Measurements from ENCODE around the gene CCDC6. TPM values are rescaled to one million over a fixed set of nuclear protein-coding genes. Genes with fewer than 3 reads are reported as not detected.

Gene CCDC6
- total RNA-seq, 8 experiments from 2014 or later = 10.6 to 94.0 (median 18.4) TPM

DNA sequence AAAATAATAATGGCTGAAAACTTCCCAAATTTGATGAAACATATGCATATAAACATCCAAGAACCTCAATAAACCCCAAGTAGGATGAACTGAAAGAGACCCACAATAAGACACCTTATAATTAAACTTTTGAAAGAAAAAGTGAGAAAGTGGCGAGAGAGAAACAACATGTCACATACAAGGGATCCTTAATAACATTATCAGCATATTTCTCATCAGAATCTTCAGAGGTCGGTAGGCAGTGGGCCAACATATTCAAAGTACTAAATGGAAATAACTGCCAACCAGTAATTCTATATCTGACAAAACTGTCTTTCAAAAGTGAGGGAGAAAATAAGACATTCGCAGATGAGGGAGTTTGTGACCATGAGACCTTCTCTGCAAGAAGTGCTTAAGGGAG is 16.6 kb upstream of the CCDC6 start:
- no peak for ATAC-seq (replicated peaks in 6 of 8)
- Histone ChIP-seq H3K4me1 (replicated peaks in 1 of 2) (no peaks in the 10 kb centered on the region), H3K27ac (no peak overlapping the region), H3K4me3 (no peak overlapping the region)
- in situ Hi-C loops (cut with MboI; ENCODE audit: low pct_unique_long_range_greater_than_20kb in 2 of 9, low sequenced_read_pairs in 9 of 9, unreplicated experiment in 9 of 9) = no loop called here
- 10 to 67% (median 43%) methylated on average over 2 to 3 of the region's 3 CpGs for WGBS, 10 experiments

DNA sequence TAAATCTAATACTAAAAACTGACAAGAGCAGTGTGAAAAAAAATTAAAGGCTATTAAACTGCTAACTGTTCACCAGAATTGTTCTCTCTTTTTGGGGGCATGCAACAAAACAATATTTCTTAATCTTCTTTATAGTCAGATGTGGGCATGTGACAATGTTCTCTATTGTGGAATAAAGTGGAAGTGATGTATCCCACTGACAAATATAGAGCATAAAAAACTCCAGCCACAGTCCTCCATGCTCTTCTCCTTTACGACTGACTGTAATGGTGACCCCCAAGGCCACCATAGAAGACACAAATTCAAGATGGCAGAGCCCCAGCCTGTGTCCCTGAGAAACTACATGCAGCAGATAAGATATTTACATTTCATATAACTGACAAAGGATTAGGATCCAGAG is 11.6 kb upstream of the CCDC6 start:
- Histone ChIP-seq H3K27ac (no peak overlapping the region), H3K4me1 (replicated peaks in 1 of 2) (no peaks in the 10 kb centered on the region), H3K4me3 (no peak overlapping the region)
- ATAC-seq (replicated peaks in 6 of 8) = no peak
- in situ Hi-C loops (cut with MboI; ENCODE audit: low pct_unique_long_range_greater_than_20kb in 2 of 9, low sequenced_read_pairs in 9 of 9, unreplicated experiment in 9 of 9) = no loop called here
- 0 to 100% (median 86%) methylated on average over 1 of the region's 1 CpG; no CpG with 5 or more reads in 3 of the 10 experiments for WGBS, 10 experiments

DNA sequence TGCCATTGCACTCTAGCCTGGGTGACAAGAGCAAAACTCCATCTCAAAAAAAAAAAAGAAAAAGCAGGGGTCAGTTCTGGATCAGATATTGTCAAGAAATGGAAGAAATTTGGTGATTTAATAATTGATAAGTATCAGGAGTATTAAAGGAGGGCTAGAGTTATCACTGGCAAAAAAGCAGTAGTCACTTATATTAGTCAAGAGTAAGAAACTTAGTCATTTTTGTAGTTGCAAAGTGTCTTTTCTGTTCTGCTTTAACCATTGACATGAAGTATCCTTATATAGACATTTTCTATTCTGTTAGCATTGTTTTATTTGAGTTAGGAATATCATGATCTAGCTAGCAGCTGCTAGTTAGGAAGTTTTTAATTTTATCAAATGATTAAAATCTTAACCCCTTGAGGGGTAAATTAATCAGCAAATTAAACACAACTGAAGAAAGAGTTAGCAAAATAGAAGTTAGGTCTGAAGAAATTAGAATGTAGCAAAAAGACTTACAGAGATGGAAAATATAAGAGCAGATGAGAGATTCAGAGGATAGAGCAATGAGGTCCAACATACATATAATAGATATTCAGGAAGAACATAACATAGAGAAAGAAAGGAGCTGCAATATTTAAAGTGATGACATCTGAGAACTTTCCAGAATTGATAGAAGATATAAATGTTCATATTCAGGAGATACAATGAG is 7.3 kb upstream of the CCDC6 start:
- no peak for ATAC-seq (replicated peaks in 6 of 8)
- Histone ChIP-seq H3K27ac (no peak overlapping the region), H3K4me3 (no peak overlapping the region), H3K4me1 (replicated peaks in 1 of 2) (peaks cover 0 to 5% of the 10 kb centered on the region in 2 donors)
- in situ Hi-C loops (cut with MboI; ENCODE audit: low pct_unique_long_range_greater_than_20kb in 2 of 9, low sequenced_read_pairs in 9 of 9, unreplicated experiment in 9 of 9) = no loop called here

DNA sequence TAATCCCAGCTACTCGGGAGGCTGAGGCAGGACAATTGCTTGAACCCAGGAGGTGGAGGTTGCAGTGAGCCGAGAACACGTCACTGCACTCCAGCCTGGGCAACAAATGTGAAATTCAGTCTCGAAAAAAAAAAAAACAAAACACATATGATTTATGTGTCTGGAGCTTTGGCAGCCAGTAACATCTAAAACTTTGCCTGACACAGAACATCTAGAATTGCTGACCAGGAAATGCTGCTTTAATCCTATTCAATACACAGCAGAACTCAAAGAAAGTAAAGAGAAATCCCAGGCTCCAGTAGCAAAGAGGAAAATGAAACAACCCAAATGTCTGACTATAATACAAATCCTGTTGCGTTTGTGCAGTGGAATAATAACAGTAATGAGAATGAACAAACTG is 4.5 kb upstream of the CCDC6 start:
- 13 to 100% (median 100%) methylated on average over 1 to 5 of the region's 5 CpGs; no CpG with 5 or more reads in 1 of the 10 experiments for WGBS, 10 experiments
- in situ Hi-C loops (cut with MboI; ENCODE audit: low pct_unique_long_range_greater_than_20kb in 2 of 9, low sequenced_read_pairs in 9 of 9, unreplicated experiment in 9 of 9) = no loop called here

DNA sequence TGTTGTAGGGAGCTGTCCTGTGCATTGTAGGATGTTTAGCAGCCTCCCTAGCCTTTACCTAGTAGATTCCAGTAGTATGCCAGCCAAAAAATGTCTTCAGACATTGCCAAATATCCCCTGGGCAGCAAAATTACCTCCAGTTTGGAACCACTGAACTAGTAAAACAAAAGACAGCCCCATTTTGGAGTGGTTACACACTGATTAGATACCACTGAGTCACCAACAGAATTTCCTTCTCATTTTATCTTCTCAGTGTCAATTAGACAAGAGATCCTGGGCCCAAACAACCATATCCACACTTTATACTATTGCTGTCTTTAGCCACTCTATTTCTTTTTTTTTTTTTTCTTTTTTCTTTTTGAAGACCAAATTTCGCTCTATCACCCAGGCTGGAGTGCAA is 3.5 kb upstream of the CCDC6 start:
- Histone ChIP-seq H3K4me3 (no peak overlapping the region), H3K27ac (no peak overlapping the region), H3K4me1 (replicated peaks in 1 of 2) (peaks cover 2 to 15% of the 10 kb centered on the region in 2 donors)
- no peak for ATAC-seq (replicated peaks in 6 of 8)
- 11 to 100% (median 50%) methylated on average over 1 of the region's 1 CpG; no CpG with 5 or more reads in 3 of the 10 experiments for WGBS, 10 experiments
- in situ Hi-C loops (cut with MboI; ENCODE audit: low pct_unique_long_range_greater_than_20kb in 2 of 9, low sequenced_read_pairs in 9 of 9, unreplicated experiment in 9 of 9) = no loop called here

More for the DNA sequence above, 4.5 kb upstream of the CCDC6 start:
- no peak overlapping the region for H3K27ac ChIP-seq
- ATAC-seq (replicated peaks in 6 of 8) = no peak
- H3K4me1 ChIP-seq (replicated peaks in 1 of 2) = peaks cover 0 to 14% of the 10 kb centered on the region in 2 donors
- no peak overlapping the region for H3K4me3 ChIP-seq

DNA sequence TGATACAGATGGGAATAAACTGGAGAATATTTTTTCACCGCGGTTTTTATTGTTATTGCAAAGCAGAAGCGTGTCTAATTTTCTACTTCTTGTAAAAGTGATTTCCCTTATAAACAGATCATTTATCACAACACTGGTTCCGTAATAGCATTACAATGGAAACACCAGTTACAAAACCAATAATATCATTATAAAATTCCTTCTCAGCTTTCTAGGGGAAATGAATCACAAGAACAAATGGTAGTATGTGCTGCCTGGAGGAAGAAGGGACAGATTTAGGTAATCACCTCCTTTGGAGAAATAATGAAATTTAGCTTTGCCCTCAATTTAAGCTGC is 2.4 kb upstream of the CCDC6 start:
- WGBS, 10 experiments = 16 to 80% (median 39%) methylated on average over 1 to 4 of the region's 4 CpGs; no CpG with 5 or more reads in 1 of the 10 experiments
- Histone ChIP-seq H3K4me3 (peak overlapping the region; percentile 9 to 58 (median 30)), H3K27ac (peak overlapping the region in 1 of 2 donors; percentile 28), H3K4me1 (replicated peaks in 1 of 2) (peaks cover 7 to 24% of the 10 kb centered on the region in 2 donors)
- in situ Hi-C loops (cut with MboI; ENCODE audit: low pct_unique_long_range_greater_than_20kb in 2 of 9, low sequenced_read_pairs in 9 of 9, unreplicated experiment in 9 of 9) = no loop called here
- no peak for ATAC-seq (replicated peaks in 6 of 8)

DNA sequence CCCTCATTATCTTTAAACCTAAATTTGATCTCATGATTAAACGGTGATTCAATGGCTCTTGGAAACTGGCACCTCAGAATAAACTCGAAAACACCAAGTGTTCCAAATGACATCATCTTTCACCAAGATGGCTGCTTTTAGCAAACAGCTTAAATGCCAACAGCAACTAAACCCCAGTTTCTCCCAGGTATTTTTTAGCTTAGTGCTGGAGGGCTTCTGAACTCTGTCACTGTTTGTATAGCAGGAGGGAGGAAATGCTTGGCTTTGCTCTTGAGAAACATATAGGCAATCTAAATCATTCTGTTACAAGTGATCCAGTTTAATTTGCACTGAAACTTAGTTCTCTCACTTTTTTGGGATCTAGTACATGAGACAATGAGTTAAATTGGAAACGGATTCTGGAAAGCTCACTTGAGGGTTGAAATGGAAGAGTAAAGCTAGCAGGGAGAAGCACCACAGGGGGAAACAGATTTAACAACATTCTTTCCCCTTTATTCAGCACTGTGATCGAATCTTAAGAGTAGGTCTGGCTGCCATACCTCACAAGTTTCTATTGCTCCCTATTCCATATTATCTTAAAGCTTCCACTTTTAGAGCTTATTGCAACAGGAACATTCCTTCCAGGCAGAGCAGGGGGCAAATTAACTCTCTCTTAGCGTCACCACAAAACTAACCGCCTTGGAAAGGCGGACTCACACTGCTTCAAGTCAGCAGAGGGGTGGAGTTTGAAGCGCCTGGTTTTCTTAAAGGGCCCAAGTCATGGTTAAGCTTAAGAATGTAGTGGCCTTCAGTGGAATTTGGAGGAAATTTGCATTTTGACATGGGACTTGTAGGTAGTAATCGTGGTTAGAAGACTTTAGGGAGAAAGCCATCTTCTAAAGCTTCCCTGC is 1.8 kb upstream of the CCDC6 start:
- peak in 3 of 8 experiments; percentile 5 to 9 (median 7) for ATAC-seq (replicated peaks in 6 of 8)
- Histone ChIP-seq H3K4me1 (replicated peaks in 1 of 2) (peaks cover 7 to 24% of the 10 kb centered on the region in 2 donors), H3K27ac (peak overlapping the region; percentile 2 to 28), H3K4me3 (peak overlapping the region; percentile 9 to 58 (median 30))
- in situ Hi-C loops (cut with MboI; ENCODE audit: low pct_unique_long_range_greater_than_20kb in 2 of 9, low sequenced_read_pairs in 9 of 9, unreplicated experiment in 9 of 9) = no loop called here
- WGBS, 10 experiments = 0 to 3% (median 0%) methylated on average over 1 to 8 of the region's 9 CpGs; no CpG with 5 or more reads in 1 of the 10 experiments

DNA sequence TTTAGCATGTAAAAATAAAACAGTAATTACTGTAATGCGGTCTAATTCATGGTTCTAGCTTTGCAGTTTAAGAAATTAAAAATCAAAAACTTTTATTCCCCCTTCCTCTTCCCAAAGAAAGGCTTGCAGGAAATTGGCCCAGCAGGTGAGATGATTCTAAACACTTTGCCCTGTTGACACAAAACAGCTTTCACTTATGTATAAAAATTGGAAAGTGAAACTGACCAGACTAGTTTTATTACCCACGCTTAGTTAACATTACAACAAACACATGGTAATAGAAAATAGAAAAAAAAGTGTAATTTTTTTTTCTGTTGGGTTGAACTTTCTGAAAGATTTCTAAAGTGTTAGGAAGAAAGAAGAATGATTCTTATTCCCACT is 1.2 kb upstream of the CCDC6 start:
- WGBS, 10 experiments = 4 to 100% (median 33%) methylated on average over 1 to 2 of the region's 2 CpGs; no CpG with 5 or more reads in 1 of the 10 experiments
- in situ Hi-C loops (cut with MboI; ENCODE audit: low pct_unique_long_range_greater_than_20kb in 2 of 9, low sequenced_read_pairs in 9 of 9, unreplicated experiment in 9 of 9) = no loop called here
- Histone ChIP-seq H3K27ac (peak overlapping the region in 1 of 2 donors; percentile 28), H3K4me3 (peak overlapping the region in 2 of 5 donors; percentile 58 to 81), H3K4me1 (replicated peaks in 1 of 2) (peaks cover 7 to 24% of the 10 kb centered on the region in 2 donors)
- ATAC-seq (replicated peaks in 6 of 8) = no peak

DNA sequence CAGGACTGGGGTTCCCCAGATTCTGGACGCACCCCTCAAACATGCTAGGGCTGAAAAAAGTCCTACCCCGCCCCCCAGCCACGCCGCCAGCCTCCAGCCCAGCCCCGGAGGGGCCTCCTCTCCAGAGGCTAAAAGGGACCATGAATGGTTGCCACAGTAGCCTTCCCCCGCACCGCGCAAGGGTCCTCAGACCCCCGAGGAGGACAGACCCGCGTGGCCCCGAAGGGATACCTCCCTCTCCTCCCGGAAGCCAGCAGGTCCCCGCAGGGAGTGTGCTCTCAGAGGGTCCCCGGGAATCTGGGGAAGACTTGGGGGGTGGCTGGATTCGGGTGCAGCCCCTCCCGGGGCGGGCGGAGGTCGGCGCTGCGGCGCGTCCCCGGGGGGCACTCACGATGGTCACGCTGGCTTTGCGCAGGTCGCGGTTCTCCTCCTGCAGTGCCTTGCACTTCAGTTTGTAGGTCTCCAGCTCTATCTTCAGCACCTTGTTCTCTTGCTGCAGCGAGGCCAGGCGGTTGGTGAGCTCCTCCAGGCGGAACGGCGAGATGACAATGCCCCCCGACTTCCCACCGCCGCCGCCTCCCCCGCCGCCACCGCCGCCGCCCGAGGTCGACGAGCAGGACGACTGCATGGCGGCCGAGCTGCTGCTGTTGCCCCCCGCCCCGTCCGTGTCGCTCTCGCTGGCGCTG is 482 bp downstream of the CCDC6 start:
- peak in 7 of 8 experiments; percentile 0 to 7 (median 2) for ATAC-seq (replicated peaks in 6 of 8)
- Histone ChIP-seq H3K4me1 (replicated peaks in 1 of 2) (peaks cover 7 to 24% of the 10 kb centered on the region in 2 donors), H3K4me3 (peak overlapping the region; percentile 58 to 98 (median 81)), H3K27ac (peak overlapping the region; percentile 80 to 92)
- no CpG with 5 or more reads among the region's 56 CpGs for WGBS, 10 experiments
- in situ Hi-C loops (cut with MboI; ENCODE audit: low pct_unique_long_range_greater_than_20kb in 2 of 9, low sequenced_read_pairs in 9 of 9, unreplicated experiment in 9 of 9) = no loop called here

DNA sequence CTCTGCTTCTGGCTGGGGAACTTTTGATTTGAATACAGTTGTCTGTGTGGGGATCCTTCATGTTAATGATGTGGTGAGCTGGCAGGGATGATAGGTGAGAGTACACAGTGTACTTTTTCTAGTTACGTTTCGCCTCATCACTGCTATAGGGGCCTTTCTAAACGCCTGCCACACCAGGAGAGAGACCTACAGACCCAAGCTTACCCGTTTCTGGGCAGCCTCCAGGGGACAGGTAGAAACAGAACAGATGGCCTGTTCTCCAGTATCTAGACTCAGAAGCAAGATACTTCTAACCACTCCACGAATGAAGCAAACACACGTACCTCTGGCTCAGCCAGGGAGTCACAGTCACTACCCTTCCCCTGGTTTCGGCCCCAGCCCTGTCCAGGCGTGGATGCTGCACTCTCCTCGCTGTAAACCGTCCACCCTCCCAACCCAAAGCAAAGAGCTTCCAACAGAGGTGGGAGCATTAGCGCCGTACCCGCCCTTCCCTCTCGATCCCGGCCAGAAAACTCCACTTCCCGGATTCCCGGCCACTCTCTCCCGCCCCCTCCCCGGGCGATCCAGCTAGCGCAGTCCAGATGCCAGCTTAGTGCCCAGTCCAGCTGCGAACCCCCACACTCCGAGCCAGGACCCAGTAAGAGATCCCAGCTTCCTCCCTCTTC is 1.2 kb downstream of the CCDC6 start:
- peak in 4 of 8 experiments; percentile 1 to 14 (median 8) for ATAC-seq (replicated peaks in 6 of 8)
- Histone ChIP-seq H3K27ac (peak overlapping the region in 1 of 2 donors; percentile 92), H3K4me3 (peak overlapping the region; percentile 58 to 98 (median 81)), H3K4me1 (replicated peaks in 1 of 2) (peaks cover 7 to 24% of the 10 kb centered on the region in 2 donors)
- WGBS, 10 experiments = 0 to 3% (median 0%) methylated on average over 1 to 6 of the region's 23 CpGs; no CpG with 5 or more reads in 4 of the 10 experiments
- in situ Hi-C loops (cut with MboI; ENCODE audit: low pct_unique_long_range_greater_than_20kb in 2 of 9, low sequenced_read_pairs in 9 of 9, unreplicated experiment in 9 of 9) = no loop called here

DNA sequence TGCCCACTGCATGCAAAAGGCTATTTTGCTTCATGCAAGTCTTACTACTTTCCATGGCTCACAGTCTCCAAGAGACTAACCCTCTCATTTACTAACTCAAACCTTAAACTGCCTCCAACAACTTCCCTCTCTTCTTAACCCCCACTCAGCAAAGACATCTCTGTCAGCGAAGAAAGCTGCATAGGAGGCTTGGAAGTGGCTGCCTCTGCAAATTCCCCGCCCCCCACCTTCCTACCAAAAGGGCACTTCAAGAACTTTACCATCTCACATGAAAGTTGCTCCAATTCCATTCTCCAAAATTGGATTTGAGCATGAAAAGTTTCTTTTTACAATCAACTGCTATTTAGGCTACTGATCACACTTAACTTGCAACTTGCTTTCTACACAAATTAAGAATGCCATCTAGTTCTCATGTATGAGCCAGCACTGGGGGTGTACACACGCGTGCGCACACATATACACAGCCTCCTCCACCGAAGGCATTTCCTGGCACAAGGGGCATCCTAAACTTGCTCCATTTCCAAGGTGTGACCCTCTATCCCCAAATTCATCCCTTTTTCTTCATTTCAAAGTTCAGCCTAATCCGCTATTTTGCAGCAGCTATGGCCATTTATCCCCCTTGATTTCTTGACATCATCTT is 1.8 kb downstream of the CCDC6 start:
- no peak for ATAC-seq (replicated peaks in 6 of 8)
- WGBS, 10 experiments = 17 to 35% (median 20%) methylated on average over 1 to 7 of the region's 7 CpGs; no CpG with 5 or more reads in 2 of the 10 experiments
- in situ Hi-C loops (cut with MboI; ENCODE audit: low pct_unique_long_range_greater_than_20kb in 2 of 9, low sequenced_read_pairs in 9 of 9, unreplicated experiment in 9 of 9) = no loop called here
- Histone ChIP-seq H3K4me1 (replicated peaks in 1 of 2) (peaks cover 7 to 24% of the 10 kb centered on the region in 2 donors), H3K4me3 (peak overlapping the region; percentile 58 to 98 (median 81)), H3K27ac (no peak overlapping the region)

DNA sequence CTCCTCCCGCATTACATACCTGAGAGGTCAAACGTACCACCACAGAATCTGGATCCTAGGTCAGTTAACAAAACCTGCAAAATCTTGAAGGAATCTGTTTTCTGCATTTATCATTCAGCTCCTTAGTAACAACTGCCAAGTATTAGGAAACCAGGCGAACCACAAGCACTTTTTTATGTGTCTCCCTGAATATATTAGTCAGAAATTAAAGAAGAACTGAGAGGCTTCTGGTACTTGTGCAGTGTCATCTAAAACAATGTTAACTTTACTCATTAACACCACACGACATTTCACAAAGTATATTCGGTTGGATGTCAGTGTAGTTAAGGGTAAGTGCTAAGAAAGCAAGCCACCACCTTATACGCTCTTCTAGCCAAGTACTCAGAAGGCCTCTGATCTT is 2.5 kb downstream of the CCDC6 start:
- in situ Hi-C loops (cut with MboI; ENCODE audit: low pct_unique_long_range_greater_than_20kb in 2 of 9, low sequenced_read_pairs in 9 of 9, unreplicated experiment in 9 of 9) = no loop called here
- Histone ChIP-seq H3K27ac (no peak overlapping the region), H3K4me1 (replicated peaks in 1 of 2) (peaks cover 9 to 24% of the 10 kb centered on the region in 2 donors), H3K4me3 (peak overlapping the region in 2 of 5 donors; percentile 58 to 81)
- WGBS, 10 experiments = 0 to 100% (median 36%) methylated on average over 1 to 6 of the region's 6 CpGs
- no peak for ATAC-seq (replicated peaks in 6 of 8)
